Thyroid gland (tissue), 4 donors: Measurements from ENCODE around the gene INTS1. TPM values are rescaled to one million over a fixed set of nuclear protein-coding genes. Genes with fewer than 3 reads are reported as not detected.
A peak's percentile ranks its signal among the peaks of the same experiment; 100 is the strongest.

Experiments
- DNase-seq, 2 donors: peaks; one replicate each; pipeline ENCODE4 v3.0.0-alpha.2; 2019
- H3K27ac ChIP-seq, 3 donors: fragments of 200-600 bp; sonication (generic); 1 replicate in 2 of 3; 2 replicates in 1 of 3; pipeline ENCODE4 v1.5.1; 2016 to 2019; ENCODE audit warnings: mild to moderate bottlenecking in 1 of 3, moderate library complexity in 1 of 3
- H3K27me3 ChIP-seq: fragments of 200-600 bp; sonication (generic); one replicate; pipeline ENCODE4 v1.5.1; 2019
- H3K36me3 ChIP-seq, 2 donors: fragments of 200-600 bp; sonication (generic); one replicate each; pipeline ENCODE4 v1.5.1; 2016 to 2019
- H3K4me1 ChIP-seq, 2 donors: fragments of 200-600 bp; sonication (generic); one replicate each; pipeline ENCODE4 v1.5.1; 2017 to 2019
- H3K4me3 ChIP-seq, 3 donors: fragments of 200-600 bp; sonication (generic); replicated peaks in 1 of 3; 1 replicate in 2 of 3; 2 replicates in 1 of 3; pipeline ENCODE4 v1.5.1; 2016; ENCODE audit warnings: mild to moderate bottlenecking in 1 of 3
- H3K9me3 ChIP-seq: fragments of 200-600 bp; sonication (generic); one replicate; pipeline ENCODE4 v1.5.1; 2017
- CTCF ChIP-seq, 6 experiments: fragments of 200-600 bp in 3 of 6; fragments of 450-650 bp in 3 of 6; sonication (generic) in 3 of 6; IDR thresholded peaks; one replicate each; pipeline ENCODE4 v1.5.1; 2016 to 2019; ENCODE audit warnings: antibody characterized with exemption in 6 of 6, mild to moderate bottlenecking in 2 of 6, inconsistent platforms in 1 of 6, moderate library complexity in 1 of 6
- POLR2A ChIP-seq, 2 donors: fragments of 450-650 bp; IDR thresholded peaks; one replicate each; pipeline ENCODE4 v1.6.1; 2017; ENCODE audit warnings: antibody characterized with exemption in 2 of 2, mild to moderate bottlenecking in 2 of 2, moderate library complexity in 1 of 2
- WGBS, 2 donors: methylation state at CpG; one replicate each; pipeline ENCODE4 v1.1.5; 2017; 5-methylcytosine and 5-hydroxymethylcytosine counted together
- intact Hi-C: fragments of 100-400 bp; cut with DNase I; formaldehyde crosslinking; loops from one replicate; pipeline ENCODE4 v1.15.1; 2023
- total RNA-seq, 4 donors: library from RNA; depleted of rRNA; stranded (reverse); fragments of >200 nt; gene quantifications; one replicate each; pipeline ENCODE4 v1.2.3, GENCODE V29; 2016

The INTS1 gene
- 10 to 100 TPM; 34.5 to 72.3 (median 65.5) TPM for total RNA-seq

GRCh38 chr7:1503816-1504775, at the start of gene INTS1:
INTS1 (minus strand) TSS chr7:1504389; CDS start chr7:1503960, 429 bp downstream.
- 1% methylated on average over 20 to 48 of the region's 118 CpGs for WGBS, 2 donors
- peak within 1 kb of the TSS in 2 of 3 donors; percentile 68 to 69 for H3K27ac ChIP-seq
- H3K9me3 ChIP-seq: no peaks in the 10 kb centered on the region
- peaks cover 9 to 13% of the 10 kb centered on the region in 2 donors for H3K4me1 ChIP-seq
- peak; percentile 96 for DNase-seq
- H3K36me3 ChIP-seq: peaks cover 19 to 20% of the 10 kb centered on the region in 2 donors
- no peaks in the 10 kb centered on the region for H3K27me3 ChIP-seq
- TF ChIP-seq CTCF (IDR thresholded peaks at IDR 0.05) (peak in 5 of 6 experiments; percentile 53 to 99 (median 96)), POLR2A (IDR thresholded peaks at IDR 0.05) (peak in 1 of 2 donors; percentile 57)
- peak within 1 kb of the TSS; percentile 64 to 93 (median 87) for H3K4me3 ChIP-seq
- intact Hi-C loops: loop anchor here (5.0 kb wide), 1 partner anchor 53 kb away; the partner anchor contains the start of gene TMEM184A

GRCh38 chr7:1553512-1554210, 49.5 kb upstream of the INTS1 start:
- no peak for TF ChIP-seq POLR2A (IDR thresholded peaks at IDR 0.05)
- TF ChIP-seq CTCF (IDR thresholded peaks at IDR 0.05): no peak

GRCh38 chr7:1552200-1552599, 48.0 kb upstream of the INTS1 start:
- no peak for DNase-seq
- no peak overlapping the region for H3K4me3 ChIP-seq
- WGBS, 2 donors: 86 to 94% methylated on average over 7 of the region's 7 CpGs
- H3K9me3 ChIP-seq: no peaks in the 10 kb centered on the region
- intact Hi-C loops: no loop called here
- no peaks in the 10 kb centered on the region for H3K36me3 ChIP-seq
- no peaks in the 10 kb centered on the region for H3K27me3 ChIP-seq
- TF ChIP-seq CTCF (IDR thresholded peaks at IDR 0.05) (no peak), POLR2A (IDR thresholded peaks at IDR 0.05) (no peak)
- H3K27ac ChIP-seq: no peak overlapping the region
- peaks cover 0 to 15% of the 10 kb centered on the region in 2 donors for H3K4me1 ChIP-seq

More at GRCh38 chr7:1553512-1554210, 49.5 kb upstream of the INTS1 start:
- no peaks in the 10 kb centered on the region for H3K27me3 ChIP-seq
- no peaks in the 10 kb centered on the region for H3K9me3 ChIP-seq
- peaks cover 0 to 15% of the 10 kb centered on the region in 2 donors for H3K4me1 ChIP-seq
- DNase-seq: no peak
- no peak overlapping the region for H3K4me3 ChIP-seq
- intact Hi-C loops: no loop called here
- H3K27ac ChIP-seq: no peak overlapping the region
- H3K36me3 ChIP-seq: no peaks in the 10 kb centered on the region
- 91 to 93% methylated on average over 19 to 28 of the region's 28 CpGs for WGBS, 2 donors

- TF ChIP-seq POLR2A (IDR thresholded peaks at IDR 0.05): no peak
- no peaks in the 10 kb centered on the region for H3K27me3 ChIP-seq
- intact Hi-C loops: no loop called here
- H3K4me3 ChIP-seq: no peak overlapping the region
- H3K9me3 ChIP-seq: no peaks in the 10 kb centered on the region
- no peaks in the 10 kb centered on the region for H3K36me3 ChIP-seq
- WGBS, 2 donors: 88 to 93% methylated on average over 13 of the region's 17 CpGs
- H3K27ac ChIP-seq: no peak overlapping the region
- peaks cover 0 to 9% of the 10 kb centered on the region in 2 donors for H3K4me1 ChIP-seq
- no peak for DNase-seq
These were observed 46.6 kb upstream of the INTS1 start for GRCh38 chr7:1550846-1551155.

- Histone ChIP-seq H3K9me3 (no peaks in the 10 kb centered on the region), H3K27me3 (no peaks in the 10 kb centered on the region), H3K4me1 (peaks cover 0 to 3% of the 10 kb centered on the region in 2 donors), H3K27ac (no peak overlapping the region), H3K4me3 (no peak overlapping the region), H3K36me3 (no peaks in the 10 kb centered on the region)
- 93 to 95% methylated on average over 16 to 26 of the region's 42 CpGs for WGBS, 2 donors
- intact Hi-C loops: no loop called here
- TF ChIP-seq POLR2A (IDR thresholded peaks at IDR 0.05) (no peak), CTCF (IDR thresholded peaks at IDR 0.05) (no peak)
- no peak for DNase-seq
These were observed 46.0 kb upstream of the INTS1 start for GRCh38 chr7:1550005-1550845.
